MV-4-11 (cell line): ENCODE data around the gene TPRX2.
"Not testable (repeated sequence)": the region's sequence is repeated elsewhere in the genome, so short reads cannot be mapped to it uniquely, and the experiment has no call there.

Experiments used
- DNase-seq: peaks from one replicate; lab custom pipeline; 2025; lab: John Stamatoyannopoulos, UW

Gene TPRX2, protein sequence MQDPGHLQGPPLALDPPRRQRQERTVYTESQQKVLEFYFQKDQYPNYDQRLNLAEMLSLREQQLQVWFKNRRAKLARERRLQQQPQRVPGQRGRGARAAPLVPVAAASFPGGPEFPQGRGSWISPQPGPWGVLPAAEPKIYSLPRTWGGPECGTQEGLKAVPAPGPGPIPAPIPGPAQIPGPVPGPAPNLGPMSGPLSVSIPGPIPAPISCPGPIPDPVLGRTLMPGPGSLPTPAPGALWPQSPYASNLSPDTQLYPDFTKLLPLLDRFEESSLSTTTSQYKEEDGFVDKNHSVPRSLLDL

GRCh38 chr19:47858646-47859285 lies at the start of gene TPRX2:
TPRX2 (plus strand) TSS chr19:47859235; CDS start chr19:47859247, 12 bp downstream.
- DNase-seq: not testable (repeated sequence)

- peak; percentile 59 for DNase-seq
Measured at GRCh38 chr19:47813304-47813994, 45.6 kb upstream of the TPRX2 start.

GRCh38 chr19:47813995-47814328 lies 45.1 kb upstream of the TPRX2 start:
- DNase-seq: no peak

DNA sequence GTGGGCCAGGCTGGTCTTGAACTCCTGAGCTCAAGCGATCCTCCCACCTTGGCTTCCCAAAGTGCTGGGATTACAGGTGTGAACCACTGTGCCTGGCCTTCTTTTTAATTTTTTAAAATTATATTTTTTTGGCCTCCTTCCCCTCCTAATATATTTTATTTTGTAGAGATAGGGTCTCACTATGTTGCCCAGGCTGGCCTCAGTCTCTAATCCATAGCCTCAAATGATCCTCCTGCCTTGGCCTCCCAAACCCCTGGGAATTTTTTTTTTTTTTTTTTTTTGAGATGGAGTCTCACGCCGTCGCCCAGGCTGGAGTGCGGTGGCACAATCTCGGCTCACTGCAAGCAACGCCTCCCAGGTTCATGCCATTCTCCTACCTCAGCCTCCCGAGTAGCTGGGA lies 42.8 kb upstream of the TPRX2 start:
- DNase-seq: not testable (repeated sequence)

DNA sequence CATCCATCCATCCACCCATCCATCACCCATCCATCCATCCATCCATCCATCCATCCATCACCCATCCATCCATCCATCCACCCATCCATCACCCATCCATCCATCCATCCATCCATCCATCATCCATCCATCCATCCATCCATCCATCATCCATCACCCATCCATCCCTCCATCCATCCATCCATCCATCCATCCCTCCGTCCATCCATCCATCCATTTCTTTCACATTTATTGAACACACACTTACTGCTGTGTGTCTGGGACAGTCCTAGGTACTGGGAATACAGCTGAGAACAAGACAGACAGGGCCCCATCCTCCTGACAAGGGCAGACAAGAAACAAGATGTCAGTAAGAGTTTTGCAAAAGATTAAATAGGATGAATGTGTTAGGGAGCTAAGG lies 40.8 kb upstream of the TPRX2 start:
- not testable (repeated sequence) for DNase-seq

- peak; percentile 66 for DNase-seq
Measured at GRCh38 chr19:47819858-47820257, 39.2 kb upstream of the TPRX2 start.

GRCh38 chr19:47820410-47820809 lies 38.6 kb upstream of the TPRX2 start:
- DNase-seq: no peak

DNA sequence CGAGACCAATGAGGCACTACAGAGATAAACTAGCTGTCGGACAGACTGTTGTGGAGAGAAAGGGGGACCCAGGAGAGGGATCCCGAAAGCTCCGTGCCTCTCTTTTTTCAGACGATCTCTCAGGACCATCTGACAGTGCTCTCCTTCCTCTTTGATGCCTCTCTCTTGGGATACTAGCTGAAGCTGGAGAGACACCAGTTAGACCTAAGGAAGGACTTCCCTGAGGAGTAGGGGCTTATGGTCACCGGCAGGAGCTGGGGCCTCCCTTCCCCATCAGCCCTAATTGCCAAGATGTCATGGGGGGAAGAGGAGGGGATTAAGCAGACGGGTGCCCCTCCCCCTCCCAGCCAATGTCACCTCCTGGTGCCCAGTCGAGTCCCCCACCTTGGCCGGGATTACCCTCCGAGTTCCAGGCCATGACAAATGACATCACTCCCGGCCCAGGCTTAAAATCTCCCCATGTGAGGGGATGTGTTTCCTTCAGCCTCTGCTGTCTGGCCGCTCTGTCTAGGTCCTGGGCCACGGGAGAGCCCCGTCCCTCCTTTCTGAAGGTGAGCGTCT lies 37.5 kb upstream of the TPRX2 start, which contains the start of gene CRX:
Gene CRX (plus strand): TSS at position 478 of the 561 bp plus-strand sequence. CDS start 12,507 bp downstream, outside the sequence.
- no peak for DNase-seq

GRCh38 chr19:47824396-47824795 lies 34.6 kb upstream of the TPRX2 start:
- DNase-seq: no peak

DNA sequence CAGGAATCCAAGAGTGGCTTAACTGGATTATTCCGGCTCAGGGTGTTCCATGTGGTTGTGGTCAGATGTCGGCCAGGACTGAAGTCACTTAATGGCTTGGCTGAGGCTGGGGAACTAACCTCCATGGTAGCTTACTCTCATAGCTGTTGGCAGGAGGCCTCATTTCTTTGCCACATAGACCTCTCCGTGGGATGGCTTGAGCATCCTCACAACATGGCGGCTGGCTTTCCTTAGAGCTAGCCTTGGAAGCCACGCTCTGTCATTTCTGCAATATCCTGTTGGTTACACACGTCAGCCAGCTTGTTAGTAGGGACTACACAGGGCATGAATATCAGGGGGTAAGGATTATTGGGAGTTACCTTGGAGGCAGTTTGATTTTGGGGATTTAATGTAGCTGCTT lies 32.2 kb upstream of the TPRX2 start:
- DNase-seq: no peak

DNA sequence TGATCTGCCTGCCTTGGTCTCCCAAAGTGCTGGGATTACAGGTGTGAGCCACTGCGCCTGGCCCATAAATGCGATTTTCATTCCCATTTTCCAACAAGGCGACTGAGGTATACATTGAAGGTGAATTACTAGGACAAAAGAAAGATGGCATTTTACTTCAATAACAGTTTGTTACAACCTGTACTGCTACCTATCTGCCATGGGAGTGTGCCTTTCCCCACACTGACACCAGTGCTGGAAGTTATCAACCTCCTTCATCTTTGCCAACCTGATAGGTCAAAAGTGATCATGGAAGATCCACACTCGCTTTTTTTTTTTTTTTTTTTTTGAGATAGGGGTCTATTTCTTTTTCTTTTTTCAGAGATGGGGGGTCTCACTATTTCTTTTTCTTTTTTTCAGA lies 26.3 kb upstream of the TPRX2 start:
- DNase-seq: no peak

GRCh38 chr19:47836038-47836437 lies 23.0 kb upstream of the TPRX2 start:
- DNase-seq: no peak

DNA sequence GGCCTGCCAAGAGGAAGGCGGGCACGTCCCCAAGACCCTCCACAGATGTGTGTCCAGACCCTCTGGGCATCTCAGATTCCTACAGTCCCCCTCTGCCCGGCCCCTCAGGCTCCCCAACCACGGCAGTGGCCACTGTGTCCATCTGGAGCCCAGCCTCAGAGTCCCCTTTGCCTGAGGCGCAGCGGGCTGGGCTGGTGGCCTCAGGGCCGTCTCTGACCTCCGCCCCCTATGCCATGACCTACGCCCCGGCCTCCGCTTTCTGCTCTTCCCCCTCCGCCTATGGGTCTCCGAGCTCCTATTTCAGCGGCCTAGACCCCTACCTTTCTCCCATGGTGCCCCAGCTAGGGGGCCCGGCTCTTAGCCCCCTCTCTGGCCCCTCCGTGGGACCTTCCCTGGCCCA lies 19.6 kb upstream of the TPRX2 start:
- DNase-seq: no peak

GRCh38 chr19:47839913-47840312 lies 19.1 kb upstream of the TPRX2 start:
- no peak for DNase-seq

DNA sequence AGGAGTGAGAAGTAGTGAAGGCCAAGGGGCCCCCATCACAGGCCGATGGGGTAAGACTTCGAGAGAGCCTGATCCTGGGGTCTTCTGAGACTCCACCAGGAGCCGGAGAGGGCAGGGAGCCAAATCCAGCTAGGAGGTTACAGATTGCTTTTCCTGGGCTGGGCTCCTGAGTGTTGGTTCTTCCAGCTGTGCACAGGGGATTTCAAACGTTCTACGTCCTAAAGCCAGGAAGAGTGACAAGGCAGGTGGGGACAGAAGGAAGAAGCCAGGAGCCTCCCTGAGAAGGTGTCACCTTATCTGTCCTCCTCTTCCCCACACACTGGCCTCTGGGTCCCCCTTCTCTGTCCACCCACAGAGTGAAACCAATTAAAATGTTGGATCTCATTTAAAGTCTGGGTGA lies 16.1 kb upstream of the TPRX2 start:
- DNase-seq: no peak

DNA sequence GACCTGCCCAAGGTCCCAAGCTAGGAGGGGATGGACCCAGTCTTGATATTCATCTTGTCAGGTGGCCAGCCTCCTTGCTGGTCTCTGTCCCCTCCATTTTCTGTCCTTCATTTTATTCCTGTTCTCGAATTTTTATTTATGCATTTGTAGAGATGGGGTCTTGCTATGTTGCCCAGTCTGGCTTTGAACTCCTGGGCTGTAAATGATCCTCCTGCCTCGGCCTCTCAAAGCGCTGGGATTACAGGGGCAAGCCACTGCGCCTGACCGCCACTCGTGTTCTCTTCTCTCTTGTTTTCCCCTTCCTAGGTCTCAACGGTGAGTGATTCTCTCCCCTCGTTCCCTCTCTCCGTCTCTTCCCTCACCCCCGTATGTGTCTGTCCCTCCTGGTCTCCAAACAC lies 10.6 kb upstream of the TPRX2 start:
- no peak for DNase-seq

DNA sequence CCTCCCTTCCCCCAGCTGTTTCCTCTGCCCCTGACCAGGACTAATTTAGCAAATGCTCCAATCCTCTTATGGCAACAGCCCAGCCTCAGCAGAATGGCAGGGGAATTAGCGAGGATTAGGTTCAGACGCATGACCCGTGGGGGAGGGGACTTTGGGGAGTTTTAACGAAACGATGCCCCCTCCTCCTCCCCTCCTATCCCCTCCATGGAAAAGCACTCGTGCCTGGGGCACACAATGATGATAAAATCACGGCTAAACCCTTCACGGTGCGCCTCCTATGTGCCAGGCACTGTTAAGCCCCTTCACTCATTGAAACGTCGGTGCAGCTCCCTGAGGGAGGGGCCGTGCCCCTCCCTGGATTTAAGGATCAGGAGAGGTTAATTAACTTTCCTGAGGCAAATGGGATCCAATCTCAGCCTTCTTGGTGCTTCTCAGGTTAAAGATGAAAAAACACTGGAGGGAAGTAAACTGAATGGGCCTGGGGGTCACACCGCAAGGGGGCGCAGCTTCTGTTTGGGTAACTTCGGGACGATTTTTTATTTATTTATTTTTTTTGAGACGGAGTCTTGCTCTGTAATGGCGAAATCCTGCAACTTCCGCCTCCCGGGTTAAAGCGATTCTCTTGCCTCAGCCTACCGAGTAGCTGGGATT lies 10.1 kb upstream of the TPRX2 start:
- DNase-seq: peak; percentile 61

- DNase-seq: no peak
Measured at GRCh38 chr19:47853003-47853402, 6.0 kb upstream of the TPRX2 start.

- peak; percentile 21 for DNase-seq
Measured at GRCh38 chr19:47854459-47854858, 4.6 kb upstream of the TPRX2 start.

DNA sequence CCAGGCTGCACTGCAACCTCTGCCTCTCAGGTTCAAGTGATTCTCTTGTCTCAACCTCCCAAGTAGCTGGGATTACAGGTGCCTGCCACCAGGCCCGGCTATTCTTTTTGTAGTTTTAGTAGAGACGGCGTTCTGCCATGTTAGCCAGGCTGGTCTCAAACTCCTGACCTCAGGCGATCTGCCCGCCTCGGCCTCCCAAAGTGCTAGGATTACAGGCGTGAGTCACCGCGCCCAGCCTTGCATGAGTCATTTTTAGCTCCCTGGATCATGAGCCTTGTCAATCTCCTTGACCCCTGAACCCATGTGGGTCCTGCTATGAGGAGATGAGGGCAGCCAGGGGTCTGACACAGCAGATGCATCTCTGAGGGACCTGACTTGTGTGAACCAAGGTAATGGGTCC lies 804 bp upstream of the TPRX2 start:
- DNase-seq: peak; percentile 50

GRCh38 chr19:47859838-47860237 lies 803 bp downstream of the TPRX2 start:
- DNase-seq: not testable (repeated sequence)

- DNase-seq: no peak
Measured at GRCh38 chr19:47860602-47861297, 1.7 kb downstream of the TPRX2 start.
